Astrocyte (in vitro differentiated cells and primary cell): ENCODE data around the gene TMEM200C. TPM values are rescaled to one million over a fixed set of nuclear protein-coding genes. Genes with fewer than 3 reads are reported as not detected.

Source experiments
- DNase-seq: peaks from one replicate; pipeline ENCODE4 v3.0.0-alpha.2; 2010; ENCODE audit warnings: low read depth
- FAIRE-seq: peaks from 2 replicates; lab custom pipeline; 2011; peaks lifted over from hg19 to GRCh38; lab: Jason Lieb, UNC
- H2AFZ ChIP-seq: 2 replicates; pipeline ENCODE4 v1.6.0; 2012; ENCODE audit warnings: low read depth, low read length, inconsistent platforms
- H3K27ac ChIP-seq: 2 replicates; pipeline ENCODE4 v1.5.1; 2011; ENCODE audit warnings: low read depth, low read length, inconsistent platforms
- H3K27me3 ChIP-seq: 2 replicates; pipeline ENCODE4 v1.6.0; 2011; ENCODE audit warnings: low read length, inconsistent platforms; ENCODE audit not compliant: insufficient read depth
- H3K36me3 ChIP-seq: 2 replicates; pipeline ENCODE4 v1.5.1; 2011; ENCODE audit warnings: low read length, inconsistent platforms; ENCODE audit not compliant: insufficient read depth
- H3K4me1 ChIP-seq: 2 replicates; pipeline ENCODE4 v1.5.1; 2011; ENCODE audit warnings: low read length, inconsistent platforms; ENCODE audit not compliant: insufficient read depth
- H3K4me2 ChIP-seq: 2 replicates; pipeline ENCODE4 v1.6.0; 2012; ENCODE audit warnings: low read length, inconsistent platforms
- H3K4me3 ChIP-seq: 2 replicates; pipeline ENCODE4 v1.5.1; 2011; ENCODE audit warnings: low read depth, mild to moderate bottlenecking, low read length, inconsistent platforms; ENCODE audit not compliant: insufficient read depth
- H3K79me2 ChIP-seq: 2 replicates; pipeline ENCODE4 v1.6.0; 2012; ENCODE audit warnings: mild to moderate bottlenecking, low read length, inconsistent platforms; ENCODE audit not compliant: insufficient read depth
- H3K9ac ChIP-seq: 2 replicates; pipeline ENCODE4 v1.6.0; 2012; ENCODE audit warnings: mild to moderate bottlenecking, low read length, inconsistent platforms
- H3K9me3 ChIP-seq: 2 replicates; pipeline ENCODE4 v1.5.1; 2012; ENCODE audit warnings: low read depth, mild to moderate bottlenecking, low read length, inconsistent platforms; ENCODE audit not compliant: insufficient read depth
- H4K20me1 ChIP-seq: 2 replicates; pipeline ENCODE4 v1.6.0; 2012; ENCODE audit warnings: low read length, inconsistent platforms; ENCODE audit not compliant: insufficient read depth
- H3K27ac Mint-ChIP-seq: one replicate; pipeline ENCODE4 v1.8.0; 2021; ENCODE audit warnings: mild to moderate bottlenecking, mixed read lengths; ENCODE audit not compliant: unreplicated experiment
- H3K27me3 Mint-ChIP-seq: one replicate; pipeline ENCODE4 v1.8.0; 2021; ENCODE audit warnings: low read depth, mixed read lengths; ENCODE audit not compliant: unreplicated experiment
- H3K36me3 Mint-ChIP-seq: one replicate; pipeline ENCODE4 v1.8.0; 2021; ENCODE audit warnings: low read depth, mixed read lengths; ENCODE audit not compliant: unreplicated experiment
- H3K4me1 Mint-ChIP-seq: one replicate; pipeline ENCODE4 v1.8.0; 2021; ENCODE audit warnings: low read depth, mixed read lengths; ENCODE audit not compliant: unreplicated experiment
- H3K4me3 Mint-ChIP-seq: one replicate; pipeline ENCODE4 v1.8.0; 2021; ENCODE audit warnings: mild to moderate bottlenecking, moderate library complexity, mixed read lengths; ENCODE audit not compliant: unreplicated experiment
- H3K9me3 Mint-ChIP-seq: one replicate; pipeline ENCODE4 v1.8.0; 2021; ENCODE audit warnings: mild to moderate bottlenecking, mixed read lengths; ENCODE audit not compliant: unreplicated experiment
- CTCF ChIP-seq: IDR thresholded peaks from 2 replicates; pipeline ENCODE4 v1.5.1; 2011; ENCODE audit warnings: low read depth, mild to moderate bottlenecking, inconsistent platforms, low read length, moderate library complexity; ENCODE audit not compliant: insufficient read depth
- EZH2 ChIP-seq: IDR thresholded peaks from 2 replicates; pipeline ENCODE4 v1.6.1; 2012; ENCODE audit warnings: mild to moderate bottlenecking, low read length, inconsistent platforms; ENCODE audit not compliant: insufficient read depth
- total RNA-seq: library from RNA; stranded (reverse); gene quantifications from 2 replicates; pipeline ENCODE4 v1.2.1, GENCODE V29; 2021

The TMEM200C gene
- total RNA-seq, 1 donor from 2014 or later = 11.3 TPM

GRCh38 chr18:5937795-5938194, 42.5 kb upstream of the TMEM200C start:
- H3K27ac ChIP-seq = no peak overlapping the region
- no peak for DNase-seq
- H3K36me3 ChIP-seq = no peaks in the 10 kb centered on the region
- H4K20me1 ChIP-seq = no peaks in the 10 kb centered on the region
- no peak overlapping the region for H3K4me2 ChIP-seq
- TF ChIP-seq CTCF (no peak), EZH2 (no peak)
- peaks cover 2% of the 10 kb centered on the region for H3K36me3 Mint-ChIP-seq
- no peak for FAIRE-seq
- H2AFZ ChIP-seq = no peak overlapping the region
- peaks cover 5% of the 10 kb centered on the region for H3K4me1 Mint-ChIP-seq
- no peaks in the 10 kb centered on the region for H3K9me3 ChIP-seq
- H3K27me3 ChIP-seq = no peaks in the 10 kb centered on the region
- H3K4me3 Mint-ChIP-seq = no peak overlapping the region
- H3K9me3 Mint-ChIP-seq = peaks cover 3% of the 10 kb centered on the region
- H3K27ac Mint-ChIP-seq = no peak overlapping the region
- H3K4me3 ChIP-seq = no peak overlapping the region
- no peak overlapping the region for H3K9ac ChIP-seq
- H3K4me1 ChIP-seq = no peaks in the 10 kb centered on the region
- no peaks in the 10 kb centered on the region for H3K79me2 ChIP-seq
- H3K27me3 Mint-ChIP-seq = peaks cover 19% of the 10 kb centered on the region

- Mint-ChIP-seq H3K27me3 (peaks cover 20% of the 10 kb centered on the region), H3K36me3 (peaks cover 2% of the 10 kb centered on the region), H3K4me3 (no peak overlapping the region), H3K4me1 (peaks cover 2% of the 10 kb centered on the region), H3K27ac (no peak overlapping the region), H3K9me3 (peaks cover 3% of the 10 kb centered on the region)
- Histone ChIP-seq H3K27ac (no peak overlapping the region), H3K79me2 (no peaks in the 10 kb centered on the region), H3K27me3 (no peaks in the 10 kb centered on the region), H3K9me3 (no peaks in the 10 kb centered on the region), H2AFZ (no peak overlapping the region), H3K4me1 (no peaks in the 10 kb centered on the region), H3K4me3 (no peak overlapping the region), H4K20me1 (no peaks in the 10 kb centered on the region), H3K4me2 (no peak overlapping the region), H3K9ac (no peak overlapping the region), H3K36me3 (no peaks in the 10 kb centered on the region)
- TF ChIP-seq CTCF (no peak), EZH2 (no peak)
- DNase-seq (no peak), FAIRE-seq (no peak)
Observed at GRCh38 chr18:5937121-5937520, 41.8 kb upstream of the TMEM200C start.

GRCh38 chr18:5930789-5931188, 35.5 kb upstream of the TMEM200C start:
- Mint-ChIP-seq H3K36me3 (no peaks in the 10 kb centered on the region), H3K9me3 (peaks cover 3% of the 10 kb centered on the region), H3K4me3 (no peak overlapping the region), H3K4me1 (no peaks in the 10 kb centered on the region), H3K27ac (no peak overlapping the region), H3K27me3 (peaks cover 14% of the 10 kb centered on the region)
- FAIRE-seq = no peak
- H3K36me3 ChIP-seq = no peaks in the 10 kb centered on the region
- no peak overlapping the region for H3K4me3 ChIP-seq
- H2AFZ ChIP-seq = no peak overlapping the region
- H3K9ac ChIP-seq = no peak overlapping the region
- no peak overlapping the region for H3K4me2 ChIP-seq
- no peaks in the 10 kb centered on the region for H3K79me2 ChIP-seq
- TF ChIP-seq CTCF = no peak
- TF ChIP-seq EZH2 = no peak
- no peak for DNase-seq
- H4K20me1 ChIP-seq = no peaks in the 10 kb centered on the region
- H3K9me3 ChIP-seq = no peaks in the 10 kb centered on the region
- H3K4me1 ChIP-seq = no peaks in the 10 kb centered on the region
- no peak overlapping the region for H3K27ac ChIP-seq
- no peaks in the 10 kb centered on the region for H3K27me3 ChIP-seq
